T follicular helper cell (primary cell): ENCODE results near the gene PCDHGB3.

ENCODE experiments used
- DNase-seq: peaks from one replicate; pipeline ENCODE4 v3.0.0-alpha.2; 2020; ENCODE audit warnings: low read depth

Gene PCDHGB3

DNA sequence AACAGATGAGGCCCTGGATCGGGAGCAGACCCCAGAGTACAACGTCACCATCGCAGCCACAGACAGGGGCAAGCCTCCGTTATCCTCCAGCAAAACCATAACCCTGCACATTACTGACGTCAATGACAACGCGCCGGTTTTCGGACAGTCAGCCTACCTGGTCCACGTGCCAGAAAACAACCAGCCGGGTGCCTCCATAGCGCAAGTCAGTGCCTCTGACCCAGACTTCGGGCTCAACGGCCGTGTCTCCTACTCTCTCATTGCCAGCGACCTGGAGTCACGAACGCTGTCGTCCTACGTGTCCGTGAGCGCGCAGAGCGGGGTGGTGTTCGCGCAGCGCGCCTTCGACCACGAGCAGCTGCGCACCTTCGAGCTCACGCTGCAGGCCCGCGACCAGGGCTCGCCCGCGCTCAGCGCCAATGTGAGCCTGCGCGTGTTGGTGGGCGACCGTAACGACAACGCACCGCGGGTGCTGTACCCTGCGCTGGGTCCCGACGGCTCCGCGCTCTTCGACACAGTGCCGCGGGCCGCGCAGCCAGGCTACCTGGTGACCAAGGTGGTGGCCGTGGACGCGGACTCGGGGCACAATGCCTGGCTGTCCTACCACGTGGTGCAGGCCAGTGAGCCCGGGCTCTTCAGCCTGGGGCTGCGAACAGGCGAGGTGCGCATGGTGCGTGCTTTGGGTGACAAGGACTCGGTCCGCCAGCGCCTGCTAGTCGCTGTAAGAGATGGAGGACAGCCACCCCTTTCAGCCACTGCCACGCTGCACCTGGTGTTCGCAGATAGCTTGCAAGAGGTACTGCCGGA, 49.2 kb downstream of the PCDHGB3 start:
- DNase-seq, result no peak

DNA sequence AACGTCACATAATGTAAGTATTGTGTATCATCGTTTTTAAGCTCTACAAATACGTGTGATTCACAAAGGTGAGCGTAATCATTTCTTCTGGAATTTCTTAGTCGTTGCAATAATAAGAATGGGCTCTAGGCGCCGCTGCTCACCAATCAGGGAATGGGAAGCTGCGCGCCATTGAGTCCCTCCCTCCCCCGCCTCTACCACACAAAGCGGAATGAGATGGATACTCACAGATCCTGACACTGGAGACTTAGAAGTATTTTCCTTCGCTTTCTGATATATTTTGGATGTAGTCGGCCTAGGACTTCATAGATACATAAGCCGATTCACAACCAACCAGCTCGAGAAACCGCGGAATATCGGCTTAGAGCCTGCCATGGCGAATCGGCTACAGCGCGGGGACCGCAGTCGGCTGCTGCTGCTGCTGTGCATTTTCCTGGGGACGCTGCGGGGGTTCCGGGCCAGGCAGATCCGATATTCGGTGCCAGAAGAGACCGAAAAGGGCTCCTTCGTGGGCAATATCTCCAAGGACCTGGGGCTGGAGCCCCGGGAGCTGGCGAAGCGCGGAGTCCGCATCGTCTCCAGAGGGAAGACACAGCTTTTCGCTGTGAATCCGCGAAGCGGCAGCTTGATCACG, 50.9 kb downstream of the PCDHGB3 start, which contains the start of gene PCDHGA11:
TSS of gene PCDHGA11 (plus strand) at position 197 of the 634 bp plus-strand sequence. CDS start at position 374, 177 bp downstream.
- no peak for DNase-seq

GRCh38 chr5:141421489-141421855, 51.4 kb downstream of the PCDHGB3 start:
- no peak for DNase-seq
